GM21381 (cell line): ENCODE data around the gene GRM8.

ENCODE experiments used
- ATAC-seq: cut with Tn5 transposase; IDR thresholded peaks from one replicate; pipeline ENCODE4 v1.9.1; 2021; ENCODE audit warnings: mild to moderate bottlenecking, moderate library complexity; ENCODE audit not compliant: unreplicated experiment

The GRM8 gene

DNA sequence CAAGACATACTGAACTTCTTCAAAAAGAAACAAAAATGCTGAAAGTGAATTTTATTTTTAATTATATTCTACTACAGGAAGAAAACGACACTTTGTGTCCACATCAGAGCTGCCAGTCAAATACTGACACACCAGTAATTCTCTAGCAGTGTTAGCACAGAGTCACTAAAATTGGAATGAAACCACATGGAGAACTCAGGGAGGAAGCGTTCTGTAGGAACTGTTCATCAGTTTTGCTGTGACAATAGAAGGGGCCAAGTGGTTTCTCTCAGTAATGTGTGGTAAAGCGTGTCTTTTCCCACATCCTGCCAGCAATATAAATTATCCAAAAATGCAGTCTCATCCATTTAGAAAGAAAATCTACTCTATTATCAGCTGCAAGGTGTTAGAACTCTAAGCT, 683.3 kb downstream of the GRM8 start:
- ATAC-seq: no peak

DNA sequence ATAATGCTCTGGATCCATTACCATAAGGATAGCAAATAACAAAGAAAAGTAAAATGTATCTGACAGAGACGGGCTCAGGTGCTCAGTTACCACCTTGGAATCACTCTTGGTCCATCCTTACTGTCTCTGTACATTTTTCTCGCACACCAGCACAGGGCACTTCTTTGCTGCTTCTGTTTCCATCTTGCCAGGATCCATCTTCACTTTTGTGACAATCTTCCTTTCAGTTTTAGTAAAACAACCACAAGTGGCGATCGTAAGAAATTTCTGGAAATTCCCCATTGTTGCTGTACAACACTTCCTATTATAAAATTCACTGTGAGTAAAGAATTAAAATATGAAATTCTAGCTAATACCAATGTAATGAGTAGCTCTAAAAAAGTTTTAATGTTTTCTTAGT, 695.5 kb downstream of the GRM8 start:
- ATAC-seq: no peak

DNA sequence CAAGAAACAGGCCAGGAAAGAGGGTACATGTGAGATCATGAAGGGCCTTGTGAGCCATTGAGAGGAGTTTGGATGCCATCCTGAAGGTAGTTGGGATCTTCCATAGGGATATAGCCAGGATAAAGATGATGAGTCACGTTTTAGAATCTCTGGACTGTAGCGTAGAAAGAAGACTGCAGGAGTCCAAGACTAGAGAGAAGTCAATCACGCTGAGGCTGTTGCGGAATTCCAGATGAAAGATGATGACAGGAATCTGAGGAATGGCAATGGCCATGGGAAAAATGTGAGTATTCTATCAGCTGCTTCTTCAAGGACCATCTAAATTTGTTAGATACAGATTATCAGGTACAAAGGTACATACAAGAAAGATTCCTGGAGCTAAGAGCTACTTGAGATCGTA, 711.3 kb downstream of the GRM8 start:
- no peak for ATAC-seq

DNA sequence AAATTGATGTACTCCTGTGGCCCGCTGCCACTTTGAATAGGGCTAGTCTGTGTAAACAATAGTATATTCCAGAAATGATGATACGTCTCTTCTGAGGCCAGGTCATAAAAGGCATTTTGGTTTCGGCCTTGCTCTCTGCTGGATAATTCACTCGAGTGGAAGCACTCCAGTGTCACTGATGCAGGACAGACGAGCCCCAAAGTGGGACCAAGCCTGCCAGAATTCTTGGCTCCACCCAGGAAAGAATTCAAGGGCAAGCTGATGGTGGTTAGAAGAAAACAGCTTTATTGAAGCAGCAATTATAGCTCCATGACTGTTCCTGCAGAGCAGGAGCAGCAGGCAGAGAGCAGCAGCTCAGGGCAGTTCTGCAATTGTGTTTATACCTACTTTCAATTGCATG, 717.6 kb downstream of the GRM8 start:
- ATAC-seq: no peak

DNA sequence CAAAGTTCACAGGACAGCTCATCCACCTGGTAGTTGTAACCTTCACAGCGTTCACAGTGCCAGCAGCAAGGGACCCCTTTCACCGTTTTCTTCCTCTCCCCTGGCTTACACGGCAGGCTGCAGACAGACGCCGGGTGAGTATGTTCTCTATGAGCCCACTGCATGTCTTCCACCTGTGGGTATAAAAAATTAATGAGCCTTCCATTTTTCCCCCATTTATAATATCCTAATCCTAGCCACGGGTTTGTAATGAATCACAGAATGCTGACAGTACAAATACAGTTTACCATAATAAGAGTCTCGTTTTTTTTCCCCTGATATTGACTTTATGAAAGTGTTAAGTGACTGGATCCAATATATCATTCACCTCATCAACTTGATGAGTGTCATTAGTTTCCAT, 719.0 kb downstream of the GRM8 start:
- ATAC-seq: no peak

DNA sequence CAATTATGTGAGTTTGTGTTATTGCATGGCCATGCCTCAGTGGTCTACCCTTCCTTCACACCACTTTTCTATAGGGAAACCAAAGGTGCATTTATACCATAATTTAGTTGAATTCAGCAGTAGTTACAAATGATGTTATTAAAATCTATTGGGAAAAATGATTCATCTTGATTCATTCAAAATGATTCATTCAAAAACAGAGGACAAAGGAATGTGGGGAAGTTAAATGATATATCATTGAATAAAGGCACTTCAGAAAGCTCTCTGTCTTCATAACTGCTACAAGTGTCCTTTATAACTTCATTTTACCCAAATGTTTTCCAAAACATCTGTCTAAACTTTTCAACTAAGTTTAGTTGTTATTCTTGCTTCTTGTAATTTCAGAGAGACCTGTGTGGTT, 722.9 kb downstream of the GRM8 start:
- ATAC-seq: no peak

DNA sequence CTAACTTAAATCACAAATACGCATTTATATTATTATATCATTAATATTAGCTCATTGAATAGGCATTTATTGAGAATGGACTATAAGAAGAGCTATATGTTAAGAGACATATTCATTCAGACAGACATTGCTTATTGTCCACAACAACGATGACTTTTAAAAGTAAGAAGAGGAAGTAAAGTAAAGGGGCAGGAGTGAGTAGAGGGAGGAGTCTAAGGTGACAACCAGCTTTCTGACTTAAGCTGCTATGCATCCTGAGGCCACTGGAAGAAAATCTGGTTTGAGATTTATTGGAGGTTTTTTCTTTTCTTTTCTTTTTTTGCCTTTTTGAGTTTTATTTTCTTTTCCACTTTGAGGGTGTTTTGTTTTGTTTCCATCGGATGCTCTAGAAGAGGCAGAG, 723.5 kb downstream of the GRM8 start:
- no peak for ATAC-seq

DNA sequence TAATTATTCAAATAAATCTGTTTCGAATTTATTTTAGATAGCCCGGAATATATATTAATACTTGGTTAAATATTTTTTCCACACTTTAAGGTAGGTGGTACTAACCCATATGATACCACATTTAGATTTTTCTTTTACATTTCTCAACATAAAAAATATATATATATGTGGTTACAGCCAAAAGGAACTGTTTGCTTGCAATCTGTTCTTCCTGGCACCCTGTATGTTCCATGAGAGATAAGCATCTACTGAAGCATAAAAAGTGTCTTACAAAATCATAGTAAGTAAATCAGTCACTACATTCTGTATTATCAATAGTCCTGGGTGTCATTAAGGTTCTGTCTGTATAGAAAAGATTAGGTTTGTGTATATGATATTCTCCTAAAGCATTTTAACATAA, 726.8 kb downstream of the GRM8 start:
- no peak for ATAC-seq

DNA sequence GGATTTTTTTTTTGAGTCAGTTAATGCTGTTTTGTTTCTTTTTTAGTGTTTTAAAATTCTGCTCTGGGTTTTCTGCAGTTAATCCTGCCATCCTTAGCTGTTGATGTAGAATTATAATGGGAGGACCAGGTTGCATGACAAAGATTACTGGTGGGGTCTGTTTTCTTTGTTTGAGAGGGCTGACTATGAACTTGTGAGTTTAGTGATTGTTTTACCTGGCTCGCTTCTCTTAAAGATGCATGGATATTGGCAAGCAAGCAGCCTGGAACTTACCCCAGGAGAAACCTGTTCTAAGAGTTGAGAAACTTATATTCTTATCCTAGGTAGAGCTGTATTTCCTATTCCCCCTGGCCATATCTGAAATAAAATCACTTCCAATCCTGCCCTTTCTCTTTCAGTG, 727.8 kb downstream of the GRM8 start:
- no peak for ATAC-seq

DNA sequence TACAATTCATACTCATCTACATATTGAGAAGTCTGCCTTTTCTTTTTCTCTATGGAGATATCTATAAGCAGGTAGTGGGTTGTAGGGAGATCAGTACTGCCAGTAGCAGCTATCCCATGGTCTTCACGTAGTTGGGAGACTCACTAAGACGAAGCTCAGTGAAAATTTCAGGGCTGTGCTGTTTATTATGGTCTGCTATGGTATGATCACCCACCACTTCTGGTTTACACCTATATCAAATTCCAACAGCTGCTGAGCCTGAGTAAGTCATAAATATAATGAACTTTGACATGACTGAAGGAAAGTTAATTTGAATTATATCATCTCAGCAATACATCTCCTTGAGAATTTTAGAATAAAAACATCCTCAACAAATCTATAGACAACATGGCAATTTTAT, 741.7 kb downstream of the GRM8 start:
- ATAC-seq: no peak

DNA sequence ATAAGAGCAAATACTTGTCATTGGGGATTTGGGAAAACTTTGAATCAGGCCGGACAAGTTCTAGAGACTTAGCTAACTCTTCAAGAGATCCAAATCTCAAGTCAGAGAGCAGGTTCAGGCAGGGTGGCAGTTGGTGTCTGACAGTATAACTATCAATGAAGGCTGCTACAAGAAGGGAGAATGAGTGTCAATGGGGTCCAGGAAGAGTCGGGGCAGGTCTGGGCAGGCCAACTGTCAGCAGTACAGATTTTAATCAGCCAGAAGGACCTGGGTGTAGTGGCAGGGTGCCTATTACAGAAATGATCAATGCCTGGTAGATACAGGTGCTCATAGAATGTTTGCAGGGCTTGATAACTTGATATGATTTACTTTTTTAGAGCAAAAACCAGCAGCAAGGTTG, 751.1 kb downstream of the GRM8 start:
- no peak for ATAC-seq

DNA sequence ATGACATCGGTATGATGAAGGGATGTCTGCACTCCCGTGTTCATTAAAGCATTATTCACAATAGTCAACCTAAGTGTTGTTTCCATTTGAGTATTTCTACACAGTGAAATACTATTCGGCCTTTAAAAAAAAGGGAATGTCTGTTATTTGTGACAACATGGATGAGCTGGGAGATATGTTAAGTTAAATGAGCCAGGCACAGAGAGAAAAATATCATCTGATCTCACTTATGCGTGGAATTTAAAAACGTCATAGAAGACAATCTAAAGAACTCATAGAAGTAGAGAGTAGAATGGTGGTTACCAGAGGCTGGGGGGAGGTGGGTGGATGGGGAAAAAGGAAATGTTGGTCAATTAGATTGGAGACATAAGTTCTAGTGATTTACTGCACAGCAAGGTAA, 753.3 kb downstream of the GRM8 start:
- no peak for ATAC-seq

DNA sequence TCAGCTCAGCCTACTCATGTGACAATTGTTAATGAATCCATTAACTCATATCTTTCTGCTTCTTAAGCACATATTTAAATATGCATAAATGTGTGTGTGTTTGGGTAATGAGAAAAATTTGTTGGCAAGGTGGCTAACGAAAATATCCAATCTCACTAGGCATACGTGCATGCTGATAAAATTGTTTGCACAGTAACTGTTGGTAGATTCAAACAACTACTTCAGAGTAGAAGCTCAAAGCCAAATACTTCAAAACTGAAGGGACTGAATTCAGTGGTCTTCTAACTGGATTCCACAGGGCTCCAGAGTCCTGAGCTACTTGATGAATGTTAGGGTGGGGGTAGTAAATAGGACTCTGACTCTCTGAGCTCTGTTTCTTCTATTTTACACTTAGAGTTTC, 757.0 kb downstream of the GRM8 start:
- no peak for ATAC-seq

DNA sequence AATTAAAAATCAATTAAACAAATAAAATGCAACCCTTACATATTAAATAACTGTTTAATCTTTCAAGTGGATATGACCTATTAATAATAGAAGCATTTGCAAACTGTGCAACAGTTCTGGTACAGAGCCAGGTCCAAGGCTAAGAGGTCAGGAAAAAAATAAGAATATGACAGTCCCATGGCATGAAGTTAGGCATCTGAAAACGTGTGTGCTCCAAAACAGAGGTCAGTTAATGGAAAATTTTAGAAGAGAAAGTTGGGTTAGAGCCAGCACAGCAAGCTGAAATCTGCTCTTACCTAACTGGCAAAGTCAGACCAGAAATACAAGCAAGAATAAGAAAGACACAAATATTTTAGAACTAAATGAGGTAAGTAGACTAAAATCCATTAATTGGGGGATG, 757.7 kb downstream of the GRM8 start:
- ATAC-seq: no peak

DNA sequence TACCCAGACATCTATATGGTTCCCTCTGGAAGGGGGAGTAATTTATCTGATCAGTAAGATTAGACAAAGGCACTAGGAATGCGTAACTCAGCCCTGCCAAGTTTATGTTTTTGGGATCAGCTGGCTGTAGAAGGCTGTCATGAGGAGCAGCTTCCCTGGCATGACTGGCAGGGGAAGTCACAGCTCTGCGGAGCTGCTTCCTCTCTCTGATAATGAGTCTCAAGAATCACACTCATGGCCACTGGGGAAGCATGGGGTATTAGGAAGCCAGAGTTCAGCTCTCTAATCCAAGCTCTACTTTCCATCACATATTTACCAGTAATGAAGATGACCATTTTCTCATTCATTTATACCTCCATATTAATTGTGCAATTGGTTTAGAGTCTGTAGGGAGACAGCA, 758.9 kb downstream of the GRM8 start:
- ATAC-seq: no peak

DNA sequence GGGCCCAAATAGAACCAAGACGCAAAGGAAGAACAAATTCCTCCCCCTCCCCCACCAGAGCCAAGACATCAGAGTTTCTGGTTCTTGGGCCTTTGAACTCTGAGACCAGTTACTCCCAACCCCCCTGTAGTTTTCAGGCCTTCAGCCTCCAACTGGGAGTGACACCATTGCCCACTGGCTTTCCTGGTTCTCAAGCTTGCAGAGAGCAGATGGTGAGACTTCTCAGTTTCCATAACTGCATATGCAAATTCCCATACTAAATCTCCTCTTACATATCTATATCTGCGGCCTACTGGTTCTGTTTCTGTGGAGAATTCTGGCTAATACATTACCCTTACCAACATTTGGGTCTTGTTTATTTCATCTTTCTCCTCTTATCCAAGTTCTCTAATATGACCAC, 762.9 kb downstream of the GRM8 start:
- no peak for ATAC-seq

DNA sequence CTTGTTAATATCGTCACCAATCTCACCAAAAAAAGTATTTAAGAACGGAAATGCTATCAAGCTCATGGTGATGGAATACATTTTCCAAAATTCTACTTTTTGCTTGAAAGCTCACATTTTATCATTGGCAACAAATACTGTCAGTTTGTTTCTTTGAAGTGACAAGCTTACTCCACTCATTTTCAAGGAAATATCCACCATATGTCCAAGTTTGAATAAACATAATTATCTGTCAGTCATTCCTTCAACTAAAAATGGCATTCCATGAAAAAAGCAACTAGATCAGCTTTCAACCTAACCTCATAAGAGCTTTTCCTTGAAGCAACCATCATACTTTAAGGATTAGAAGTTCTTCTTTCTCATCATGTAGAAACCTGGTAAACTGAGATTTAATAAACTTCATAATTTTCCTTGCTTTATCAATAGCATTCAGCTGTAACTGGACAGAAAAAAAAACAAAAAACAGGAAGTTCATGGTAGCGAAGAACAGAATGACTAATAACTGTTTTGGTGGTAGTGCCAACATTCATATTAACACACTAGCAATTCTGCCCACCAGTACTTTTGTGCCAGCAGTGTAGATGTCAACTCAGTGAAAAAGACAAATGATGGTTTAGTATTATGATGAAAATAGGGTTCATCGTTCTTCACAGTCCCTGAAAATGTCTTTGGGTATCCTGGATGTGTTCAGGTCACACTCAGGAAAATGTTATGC, 764.9 kb downstream of the GRM8 start:
- ATAC-seq: no peak

DNA sequence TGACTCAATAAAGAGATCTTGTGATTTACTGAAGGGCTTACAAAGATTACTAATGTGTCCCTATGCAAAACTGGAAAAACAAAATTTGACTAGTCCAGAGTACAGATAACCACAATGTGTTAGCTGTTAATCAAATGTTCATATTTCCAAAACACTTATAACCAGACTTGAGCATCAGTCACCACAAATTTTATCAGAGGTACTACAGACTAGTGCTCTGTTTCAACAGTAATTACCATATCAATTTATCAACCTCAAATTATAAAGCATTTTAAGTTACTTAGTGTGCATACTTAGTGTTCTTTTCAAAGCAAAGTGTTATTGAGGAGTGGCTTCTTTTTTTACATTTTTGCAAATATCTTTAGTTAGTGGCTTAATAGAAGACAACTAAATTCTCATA, 765.9 kb downstream of the GRM8 start:
- ATAC-seq: no peak

DNA sequence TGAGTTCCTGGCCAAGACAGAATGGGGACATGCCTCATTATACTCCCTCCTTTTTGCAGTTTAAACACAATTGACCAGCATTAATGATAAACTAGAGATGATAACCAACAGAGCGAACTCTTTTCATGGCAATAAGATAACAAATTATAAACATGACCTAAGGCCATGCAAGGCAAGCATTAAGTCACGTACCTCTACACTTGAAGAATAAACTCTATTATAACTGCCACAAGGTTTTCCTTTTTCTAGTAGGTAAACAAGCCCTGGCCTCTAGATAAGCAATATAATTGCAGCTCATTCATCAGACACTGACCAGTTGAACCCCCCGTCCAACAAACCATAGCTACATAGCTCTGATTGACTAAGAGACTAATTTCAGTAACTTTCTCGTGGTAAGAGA, 767.0 kb downstream of the GRM8 start:
- no peak for ATAC-seq

DNA sequence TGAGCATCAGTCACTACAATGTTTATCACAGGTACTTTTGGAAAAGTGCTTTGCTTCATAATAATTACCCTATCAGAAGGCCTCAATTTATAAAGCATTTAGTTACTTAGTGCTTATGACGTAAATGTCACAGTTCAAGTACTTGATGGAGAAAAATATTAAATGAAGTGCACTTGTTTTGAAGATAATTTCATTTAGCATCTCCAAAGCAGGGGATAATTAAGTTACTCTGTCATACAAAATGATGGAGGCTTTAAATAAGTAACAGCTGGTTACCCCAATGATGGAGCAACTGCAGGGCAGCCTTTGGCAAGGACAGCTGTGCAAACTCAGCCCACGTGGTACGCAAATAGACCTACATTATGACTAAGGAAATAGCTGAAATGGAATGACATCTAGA, 768.8 kb downstream of the GRM8 start:
- no peak for ATAC-seq

DNA sequence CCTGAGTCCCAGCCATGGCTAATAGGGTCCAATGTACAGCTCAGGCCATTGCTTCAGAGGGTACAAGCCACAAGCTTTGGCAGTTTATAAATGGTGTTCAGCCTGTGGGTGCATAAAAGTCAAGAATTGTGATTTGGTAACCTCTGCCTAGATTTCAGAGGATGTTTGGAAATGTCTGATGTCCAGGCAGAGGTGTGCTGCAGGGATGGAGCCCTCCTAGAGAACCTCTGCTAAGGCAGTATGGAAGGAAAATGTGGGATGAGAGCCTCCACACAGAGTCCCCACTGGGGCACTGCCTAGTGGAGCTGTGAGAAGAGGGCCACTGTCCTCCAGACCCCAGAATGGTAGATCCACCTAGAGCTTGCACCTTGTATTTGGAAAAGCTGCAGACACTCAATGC, 779.9 kb downstream of the GRM8 start:
- no peak for ATAC-seq

DNA sequence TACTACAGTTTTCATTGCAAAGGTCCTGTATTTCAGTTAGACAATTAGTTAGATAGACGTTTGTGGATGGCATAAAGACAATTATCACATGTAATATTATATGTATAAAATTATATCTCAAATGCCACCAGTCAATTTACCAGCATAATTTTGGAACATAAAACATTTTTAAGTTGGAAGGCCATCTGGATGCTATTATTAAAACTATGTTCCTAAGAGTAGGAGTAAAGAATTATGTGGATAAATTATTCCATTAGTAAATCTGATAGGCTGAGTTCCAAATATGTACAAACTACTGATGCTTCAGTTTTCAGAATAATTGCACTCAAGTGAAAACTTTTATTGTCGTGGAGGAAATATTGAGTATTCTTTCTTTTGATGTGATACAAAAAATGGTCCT, 790.3 kb downstream of the GRM8 start:
- ATAC-seq: no peak

DNA sequence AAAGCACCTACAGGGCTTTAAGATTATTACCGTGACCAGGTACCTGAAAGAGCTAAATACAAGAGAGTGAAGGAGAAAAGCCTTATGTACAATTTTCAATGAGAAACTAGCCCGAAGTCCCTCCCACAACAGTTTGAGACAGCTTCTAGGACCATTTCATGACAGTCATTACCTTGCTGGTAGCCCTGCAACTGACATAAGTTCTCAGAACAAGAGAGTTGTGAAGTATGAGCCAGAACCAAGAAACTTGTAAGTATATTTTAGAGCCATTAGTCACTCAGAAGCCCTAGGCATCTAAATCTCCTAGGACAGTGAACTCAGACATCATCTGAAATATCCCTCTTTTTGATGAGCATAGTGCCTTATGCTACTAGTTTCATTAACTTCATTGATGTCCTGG, 792.1 kb downstream of the GRM8 start:
- no peak for ATAC-seq

DNA sequence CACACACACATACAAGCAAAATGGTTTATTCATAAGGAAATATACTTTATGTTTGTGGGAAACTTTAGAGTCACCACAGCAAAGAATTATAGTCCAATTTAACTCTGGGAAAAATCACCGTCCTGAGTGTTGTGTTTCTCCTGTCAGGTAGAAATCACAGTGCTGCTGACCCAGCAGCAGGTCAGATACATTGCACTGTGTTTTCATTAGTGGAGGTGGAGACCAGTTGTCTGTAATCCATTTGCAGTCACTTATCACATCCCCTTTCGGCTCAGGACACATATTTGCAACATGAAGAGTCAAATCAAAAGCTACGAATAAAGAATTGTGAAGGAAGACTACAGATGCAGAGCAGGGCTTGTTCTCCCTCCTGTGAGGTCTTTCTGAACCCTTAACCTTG, 799.6 kb downstream of the GRM8 start:
- no peak for ATAC-seq
